PC-3 (cell line): Measurements from ENCODE around the gene RABGAP1L. TPM values are rescaled to one million over a fixed set of nuclear protein-coding genes. Genes with fewer than 3 reads are reported as not detected.
A peak's percentile ranks its signal among the peaks of the same experiment; 100 is the strongest.

ENCODE experiments used
- ATAC-seq: fragments of 200-7000 bp; cut with Tn5 transposase; 2 replicates; pipeline ENCODE4 v1.9.1; 2020; ENCODE audit warnings: mild to moderate bottlenecking, moderate library complexity
- BruUV-seq: library from RNA; stranded (reverse); fragments of 400-500 nt; replicated peaks from 2 replicates; lab custom pipeline; 2021; lab: Mats Ljungman, UMichigan
- CTCF ChIA-PET: fragments of 300-600 bp; sonication (Branson Sonifier 250); formaldehyde crosslinking; loops from one replicate; lab custom pipeline; 2022; ENCODE audit warnings: antibody characterized with exemption; lab: Charles Lee
- POLR2A ChIA-PET: fragments of 300-600 bp; sonication (Branson Sonifier 250); formaldehyde crosslinking; loops from one replicate; lab custom pipeline; 2022; ENCODE audit warnings: antibody characterized with exemption; ENCODE audit not compliant: unreplicated experiment; lab: Charles Lee
- DNase-seq: peaks from one replicate; pipeline ENCODE4 v3.0.0-alpha.2; 2015
- H2AFZ ChIP-seq: fragments of 300-600 bp; sonication (generic); 2 replicates; pipeline ENCODE4 v1.6.0; 2016; ENCODE audit warnings: antibody characterized with exemption, low read length
- H3F3A ChIP-seq: fragments of 300-600 bp; sonication (generic); one replicate; pipeline ENCODE4 v1.6.0; 2017; ENCODE audit warnings: antibody characterized with exemption, low read length, control low read depth, mild to moderate bottlenecking; ENCODE audit not compliant: unreplicated experiment
- H3K27ac ChIP-seq: fragments of 300-600 bp; sonication (generic); 2 replicates; pipeline ENCODE4 v1.5.1; 2016; ENCODE audit warnings: mild to moderate bottlenecking, low read length
- H3K27me3 ChIP-seq: fragments of 300-600 bp; sonication (generic); 2 replicates; pipeline ENCODE4 v1.6.1; 2016; ENCODE audit warnings: low read length, mixed read lengths
- H3K36me3 ChIP-seq: fragments of 300-600 bp; sonication (generic); 2 replicates; pipeline ENCODE4 v1.6.1; 2016; ENCODE audit warnings: low read depth, mixed run types, low read length, mixed read lengths
- H3K4me1 ChIP-seq: fragments of 300-600 bp; sonication (generic); 2 replicates; pipeline ENCODE4 v1.5.1; 2016; ENCODE audit warnings: low read length; ENCODE audit not compliant: insufficient read depth
- H3K4me2 ChIP-seq: fragments of 300-600 bp; sonication (generic); 2 replicates; pipeline ENCODE4 v1.6.0; 2016; ENCODE audit warnings: low read length
- H3K4me3 ChIP-seq: fragments of 300-600 bp; sonication (generic); 2 replicates; pipeline ENCODE4 v1.5.1; 2016; ENCODE audit warnings: mild to moderate bottlenecking, low read length, mixed read lengths
- H3K79me2 ChIP-seq: fragments of 300-600 bp; sonication (generic); 2 replicates; pipeline ENCODE4 v1.6.1; 2017; ENCODE audit warnings: low read length, mixed read lengths
- H3K9ac ChIP-seq: fragments of 300-600 bp; sonication (generic); 2 replicates; pipeline ENCODE4 v1.6.0; 2016; ENCODE audit warnings: mild to moderate bottlenecking, low read length
- H3K9me2 ChIP-seq: fragments of 300-600 bp; sonication (generic); replicated peaks from 2 replicates; pipeline ENCODE4 v1.6.1; 2016; ENCODE audit warnings: mixed run types, low read length, mixed read lengths
- H3K9me3 ChIP-seq: fragments of 300-600 bp; sonication (generic); 2 replicates; pipeline ENCODE4 v1.6.1; 2016; ENCODE audit warnings: low read length, mixed read lengths
- H4K20me1 ChIP-seq: fragments of 300-600 bp; sonication (generic); 2 replicates; pipeline ENCODE4 v1.6.1; 2016; ENCODE audit warnings: low read length, mixed read lengths
- CTCF ChIP-seq: fragments of 300-600 bp; sonication (generic); conservative IDR thresholded peaks from 2 replicates; pipeline ENCODE4 v1.5.1; 2017; ENCODE audit warnings: antibody characterized with exemption, low read depth, mild to moderate bottlenecking, low read length
- EZH2 ChIP-seq: fragments of 300-600 bp; sonication (generic); IDR thresholded peaks from one replicate; pipeline ENCODE4 v1.6.1; 2017; ENCODE audit warnings: antibody characterized with exemption, mild to moderate bottlenecking, low read length; ENCODE audit not compliant: unreplicated experiment
- EZH2phosphoT487 ChIP-seq: fragments of 300-600 bp; sonication (generic); IDR thresholded peaks from 2 replicates; pipeline ENCODE4 v1.6.1; 2018; ENCODE audit warnings: mild to moderate bottlenecking, antibody characterized with exemption, low read length, borderline replicate concordance
- intact Hi-C: fragments of 100-400 bp; cut with micrococcal nuclease; formaldehyde crosslinking; loops from 2 replicates; pipeline ENCODE4 v1.9.0; 2023
- total RNA-seq: library from RNA; depleted of rRNA; stranded (reverse); fragments of >200 nt; gene quantifications from 2 replicates; pipeline ENCODE4 v1.2.3, GENCODE V29; 2014

RABGAP1L gene
- total RNA-seq, 1 experiment from 2014 or later: 24.4 TPM

- ATAC-seq (no peak), DNase-seq (peak; percentile 70)
- TF ChIP-seq EZH2: no peak
- no peak for TF ChIP-seq CTCF
- TF ChIP-seq EZH2phosphoT487: no peak
- H2AFZ ChIP-seq: no peak overlapping the region
- H3K4me3 ChIP-seq: no peak overlapping the region
- POLR2A ChIA-PET: no interaction called here
- no TSS peak for BruUV-seq
- H3K9me2 ChIP-seq: no peaks in the 10 kb centered on the region
- CTCF ChIA-PET: no interaction called here
- H4K20me1 ChIP-seq: no peaks in the 10 kb centered on the region
- no peaks in the 10 kb centered on the region for H3F3A ChIP-seq
- intact Hi-C loops: no loop called here
- H3K9me3 ChIP-seq: no peaks in the 10 kb centered on the region
- H3K4me2 ChIP-seq: no peak overlapping the region
- no peak overlapping the region for H3K9ac ChIP-seq
- H3K27me3 ChIP-seq: no peaks in the 10 kb centered on the region
- no peaks in the 10 kb centered on the region for H3K79me2 ChIP-seq
- H3K27ac ChIP-seq: no peak overlapping the region
- no peaks in the 10 kb centered on the region; the same call in 1 of the 2 replicates for H3K36me3 ChIP-seq
- H3K4me1 ChIP-seq: no peaks in the 10 kb centered on the region; the same call in 1 of the 2 replicates
Measured at GRCh38 chr1:174222166-174222949, 63.0 kb downstream of the RABGAP1L start.

- H3K9me3 ChIP-seq: no peaks in the 10 kb centered on the region
- BruUV-seq: no TSS peak
- H3K36me3 ChIP-seq: no peaks in the 10 kb centered on the region
- H3K79me2 ChIP-seq: no peaks in the 10 kb centered on the region
- H3K27me3 ChIP-seq: no peaks in the 10 kb centered on the region
- no peak for TF ChIP-seq EZH2
- TF ChIP-seq EZH2phosphoT487: no peak
- no peak for TF ChIP-seq CTCF
- no peak overlapping the region for H3K27ac ChIP-seq
- H3F3A ChIP-seq: no peaks in the 10 kb centered on the region
- no peak overlapping the region for H2AFZ ChIP-seq
- no peak overlapping the region for H3K9ac ChIP-seq
- H3K4me2 ChIP-seq: no peak overlapping the region
- ATAC-seq (no peak), DNase-seq (no peak)
- CTCF ChIA-PET: no interaction called here
- intact Hi-C loops: no loop called here
- no peak overlapping the region for H3K4me3 ChIP-seq
- POLR2A ChIA-PET: no interaction called here
- no peaks in the 10 kb centered on the region for H3K9me2 ChIP-seq
- H3K4me1 ChIP-seq: no peaks in the 10 kb centered on the region; the same call in 1 of the 2 replicates
- H4K20me1 ChIP-seq: no peaks in the 10 kb centered on the region
Measured at GRCh38 chr1:174224641-174225040, 65.3 kb downstream of the RABGAP1L start.
